HepG2 (cell line): Measurements from ENCODE around the gene RNF8. TPM values are rescaled to one million over a fixed set of nuclear protein-coding genes. Genes with fewer than 3 reads are reported as not detected.

Experiments used
- CEBPG ChIP-seq: IDR thresholded peaks from 2 replicates; pipeline ENCODE4 v1.6.1; 2016
- FLYWCH1 ChIP-seq: sonication (generic); formaldehyde crosslinking; IDR thresholded peaks from 2 replicates; pipeline ENCODE4 v1.8.1; 2023; ENCODE audit warnings: mild to moderate bottlenecking, missing genetic modification reagents
- FOSL2 ChIP-seq: sonication (generic); formaldehyde crosslinking; IDR thresholded peaks from 2 replicates; pipeline ENCODE4 v1.4.0; 2020; ENCODE audit warnings: missing genetic modification reagents
- FOXP1 ChIP-seq, 2 experiments: fragments of 450-650 bp in 1 of 2; IDR thresholded peaks; 2 replicates each; pipeline ENCODE4 v1.6.1; 2017 to 2018; ENCODE audit warnings: antibody characterized with exemption in 1 of 2
- HMG20A ChIP-seq: IDR thresholded peaks from 2 replicates; pipeline ENCODE4 v1.6.1; 2016; ENCODE audit warnings: borderline replicate concordance
- KMT2A ChIP-seq: sonication (generic); formaldehyde crosslinking; IDR thresholded peaks from 2 replicates; pipeline ENCODE4 v1.4.0; 2020; ENCODE audit warnings: missing genetic modification reagents
- MAFG ChIP-seq: sonication (generic); formaldehyde crosslinking; IDR thresholded peaks from 2 replicates; pipeline ENCODE4 v1.5.1; 2020; ENCODE audit warnings: mild to moderate bottlenecking, missing genetic modification reagents
- MAFK ChIP-seq, 2 experiments: IDR thresholded peaks in 1 of 2; conservative IDR thresholded peaks in 1 of 2; 2 replicates each; pipeline ENCODE4 v1.6.1; 2011; ENCODE audit warnings: improper control_type of control experiment in 2 of 2, low read length in 2 of 2
- MIXL1 ChIP-seq: IDR thresholded peaks from 2 replicates; pipeline ENCODE4 v1.6.1; 2016
- TAF1 ChIP-seq: sonication (generic); formaldehyde crosslinking; IDR thresholded peaks from 2 replicates; pipeline ENCODE4 v1.4.0; 2020; ENCODE audit warnings: missing genetic modification reagents
- TBP ChIP-seq: sonication (generic); formaldehyde crosslinking; IDR thresholded peaks from 2 replicates; pipeline ENCODE4 v1.5.0; 2020; ENCODE audit warnings: missing genetic modification reagents
- U2AF2 ChIP-seq: fragments of 200-400 bp; formaldehyde crosslinking; IDR thresholded peaks from 2 replicates; pipeline ENCODE4 v1.6.1; 2017; ENCODE audit warnings: low read depth, mild to moderate bottlenecking, low read length
- ZBTB26 ChIP-seq: IDR thresholded peaks from 2 replicates; pipeline ENCODE4 v1.6.1; 2016; ENCODE audit warnings: missing compliant biosample characterization, missing genetic modification reagents, borderline replicate concordance
- ZFP41 ChIP-seq: sonication (generic); formaldehyde crosslinking; IDR thresholded peaks from 2 replicates; pipeline ENCODE4 v1.4.0; 2020; ENCODE audit warnings: mild to moderate bottlenecking, missing genetic modification reagents, borderline replicate concordance
- ZFY ChIP-seq: sonication (generic); formaldehyde crosslinking; IDR thresholded peaks from 2 replicates; pipeline ENCODE4 v1.4.0; 2020; ENCODE audit warnings: missing genetic modification reagents
- ZNF224 ChIP-seq: sonication (generic); formaldehyde crosslinking; IDR thresholded peaks from 2 replicates; pipeline ENCODE4 v1.5.0; 2020; ENCODE audit warnings: mild to moderate bottlenecking, missing genetic modification reagents
- ZNF407 ChIP-seq: sonication (generic); formaldehyde crosslinking; IDR thresholded peaks from one replicate; pipeline ENCODE4 v1.5.1; 2020; ENCODE audit warnings: mild to moderate bottlenecking, missing genetic modification reagents; ENCODE audit errors: not compliant biosample characterization
- ZNF615 ChIP-seq: sonication (generic); formaldehyde crosslinking; IDR thresholded peaks from 2 replicates; pipeline ENCODE4 v1.5.0; 2020; ENCODE audit warnings: mild to moderate bottlenecking, missing genetic modification reagents, borderline replicate concordance
- ZSCAN30 ChIP-seq: sonication (generic); formaldehyde crosslinking; IDR thresholded peaks from 2 replicates; pipeline ENCODE4 v1.5.0; 2020; ENCODE audit warnings: mild to moderate bottlenecking, missing genetic modification reagents
- polyA plus RNA-seq, 8 experiments: library from polyadenylated mRNA; depleted of rRNA in 3 of 8; stranded (reverse) in 7 of 8; unstranded in 1 of 8; fragments of >200 nt; fragmentation: Illumina TruSeq in 4 of 8; extraction: Trizol in 4 of 8; gene quantifications; 2 replicates each; pipeline versions ENCODE4 v1.2.1 to v1.2.3, GENCODE V29; 2011 to 2016; ENCODE audit warnings: low read depth in 4 of 8, missing spikeins in 1 of 8, mixed read lengths in 1 of 8; ENCODE audit not compliant: insufficient read depth in 1 of 8
- total RNA-seq, 5 experiments: library from RNA; depleted of rRNA; stranded (reverse); fragments of >200 nt; fragmentation: Illumina TruSeq; extraction: Trizol; gene quantifications; 2 replicates each; pipeline ENCODE4 v1.2.3, GENCODE V29; 2016; ENCODE audit warnings: low read depth in 1 of 5
- TF ChIP-seq, protein P1 (sequence below): sonication (generic); formaldehyde crosslinking; IDR thresholded peaks from 2 replicates; pipeline ENCODE4 v1.4.0; 2020; ENCODE audit warnings: missing genetic modification reagents, borderline replicate concordance

RNF8 gene
- total and polyA plus RNA-seq, 2 of the 13 experiments (the other 11 are each of a cell fraction or from before 2014, with no cell fraction given): 21.8 to 47.6 TPM

GRCh38 chr6:37353761-37354525, at the start of gene RNF8 (continued):
- peak; percentile 71; the same call in 1 of the 2 replicates for TF ChIP-seq KMT2A (CRISPR knock-in tag)
- TF ChIP-seq TAF1 (CRISPR knock-in tag): peak; percentile 86
- TF ChIP-seq ZNF615 (CRISPR knock-in tag): peak; percentile 33; the same call in 1 of the 2 replicates
- peak; percentile 28; the same call in 1 of the 2 replicates for TF ChIP-seq CEBPG (CRISPR knock-in tag)
- TF ChIP-seq FOXP1 (IDR thresholded peaks at IDR 0.05): no peak
- no peak for TF ChIP-seq FOXP1 (CRISPR knock-in tag; IDR thresholded peaks at IDR 0.05)
- 0 out of 2 replicates have a peak, but pooled peaks have one; percentile 16 for TF ChIP-seq ZBTB26 (CRISPR knock-in tag)
- TF ChIP-seq FLYWCH1: no peak
- no peak for TF ChIP-seq ZNF407 (CRISPR knock-in tag)
- no peak for TF ChIP-seq HMG20A (CRISPR knock-in tag)
- TF ChIP-seq, protein P1, sequence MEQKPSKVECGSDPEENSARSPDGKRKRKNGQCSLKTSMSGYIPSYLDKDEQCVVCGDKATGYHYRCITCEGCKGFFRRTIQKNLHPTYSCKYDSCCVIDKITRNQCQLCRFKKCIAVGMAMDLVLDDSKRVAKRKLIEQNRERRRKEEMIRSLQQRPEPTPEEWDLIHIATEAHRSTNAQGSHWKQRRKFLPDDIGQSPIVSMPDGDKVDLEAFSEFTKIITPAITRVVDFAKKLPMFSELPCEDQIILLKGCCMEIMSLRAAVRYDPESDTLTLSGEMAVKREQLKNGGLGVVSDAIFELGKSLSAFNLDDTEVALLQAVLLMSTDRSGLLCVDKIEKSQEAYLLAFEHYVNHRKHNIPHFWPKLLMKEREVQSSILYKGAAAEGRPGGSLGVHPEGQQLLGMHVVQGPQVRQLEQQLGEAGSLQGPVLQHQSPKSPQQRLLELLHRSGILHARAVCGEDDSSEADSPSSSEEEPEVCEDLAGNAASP (CRISPR knock-in tag): no peak; the same call in 1 of the 2 replicates
- no peak for TF ChIP-seq ZSCAN30 (CRISPR knock-in tag)
- TF ChIP-seq MAFK (conservative IDR thresholded peaks at IDR 0.05 in 1 of 2, IDR thresholded peaks at IDR 0.05 in 1 of 2; ENCODE audit: low read length in 2 of 2): no peak
- 0 out of 2 replicates have a peak, but pooled peaks have one; percentile 71 for TF ChIP-seq ZNF224
- no peak for TF ChIP-seq U2AF2
- no peak; the same call in 1 of the 2 replicates for TF ChIP-seq MIXL1 (CRISPR knock-in tag)
- peak; percentile 66 for TF ChIP-seq ZFY (CRISPR knock-in tag)
- TF ChIP-seq TBP (CRISPR knock-in tag): no peak
- peak; percentile 46; the same call in 1 of the 2 replicates for TF ChIP-seq FOSL2 (CRISPR knock-in tag)
- no peak for TF ChIP-seq MAFG (CRISPR knock-in tag)
- TF ChIP-seq ZFP41 (CRISPR knock-in tag): no peak
